ENCODE data around the gene PARD6B. TPM values are rescaled to one million over a fixed set of nuclear protein-coding genes. Genes with fewer than 3 reads are reported as not detected.
"Not testable (repeated sequence)": the region's sequence is repeated elsewhere in the genome, so short reads cannot be mapped to it uniquely, and the experiment has no call there.

PARD6B gene
- total RNA-seq, 1 donor from 2014 or later, result 0.97 TPM

DNA sequence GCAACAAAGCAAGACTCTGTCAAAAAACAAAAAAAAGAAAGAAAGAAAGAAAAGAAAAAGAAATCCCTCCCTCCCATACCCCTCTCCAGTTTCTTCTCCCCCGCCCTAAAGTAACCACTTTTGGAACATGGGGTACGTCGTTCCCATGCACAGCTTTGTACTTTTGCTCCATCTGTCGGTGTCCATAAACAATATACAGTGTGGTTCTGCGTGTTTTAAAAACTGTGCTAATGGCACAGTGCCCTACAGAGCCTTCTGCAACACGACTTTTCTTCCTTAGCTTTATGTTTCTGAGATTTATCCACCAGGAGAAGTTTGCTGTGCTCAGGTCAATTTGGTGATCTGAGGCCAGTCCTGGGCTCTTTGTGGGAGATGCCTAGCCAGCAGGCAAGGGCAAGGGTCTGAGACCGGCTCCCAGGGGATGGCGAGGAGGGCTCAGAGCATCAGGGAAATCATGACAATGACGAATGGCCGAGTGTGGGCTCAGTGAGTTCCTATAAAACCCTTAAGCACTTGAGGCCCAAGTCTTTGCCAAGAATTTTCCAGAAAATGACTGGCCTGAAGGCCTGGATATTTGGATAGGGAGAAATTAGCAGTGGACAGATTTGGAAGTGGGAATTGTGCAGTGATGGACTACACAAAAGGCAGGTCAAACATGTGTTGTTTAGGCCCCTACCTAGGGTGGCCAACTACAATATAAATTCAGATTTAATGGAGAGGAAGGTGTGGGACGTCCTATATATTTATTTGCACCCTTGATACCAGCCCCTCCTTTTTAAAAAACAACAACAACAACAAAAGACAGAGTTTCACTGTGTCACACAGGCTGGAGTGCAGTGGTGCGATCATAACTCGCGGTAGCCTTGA is 61.6 kb downstream of the PARD6B start:
- Mint-ChIP-seq H3K27ac (ENCODE audit: unreplicated experiment) (no peak overlapping the region), H3K4me3 (ENCODE audit: unreplicated experiment) (no peak overlapping the region), H3K9me3 (ENCODE audit: unreplicated experiment) (no peaks in the 10 kb centered on the region), H3K36me3 (ENCODE audit: unreplicated experiment) (no peaks in the 10 kb centered on the region), H3K27me3 (ENCODE audit: unreplicated experiment) (no peaks in the 10 kb centered on the region), H3K4me1 (ENCODE audit: unreplicated experiment) (peaks cover 16% of the 10 kb centered on the region)
- TF ChIP-seq, protein P1, sequence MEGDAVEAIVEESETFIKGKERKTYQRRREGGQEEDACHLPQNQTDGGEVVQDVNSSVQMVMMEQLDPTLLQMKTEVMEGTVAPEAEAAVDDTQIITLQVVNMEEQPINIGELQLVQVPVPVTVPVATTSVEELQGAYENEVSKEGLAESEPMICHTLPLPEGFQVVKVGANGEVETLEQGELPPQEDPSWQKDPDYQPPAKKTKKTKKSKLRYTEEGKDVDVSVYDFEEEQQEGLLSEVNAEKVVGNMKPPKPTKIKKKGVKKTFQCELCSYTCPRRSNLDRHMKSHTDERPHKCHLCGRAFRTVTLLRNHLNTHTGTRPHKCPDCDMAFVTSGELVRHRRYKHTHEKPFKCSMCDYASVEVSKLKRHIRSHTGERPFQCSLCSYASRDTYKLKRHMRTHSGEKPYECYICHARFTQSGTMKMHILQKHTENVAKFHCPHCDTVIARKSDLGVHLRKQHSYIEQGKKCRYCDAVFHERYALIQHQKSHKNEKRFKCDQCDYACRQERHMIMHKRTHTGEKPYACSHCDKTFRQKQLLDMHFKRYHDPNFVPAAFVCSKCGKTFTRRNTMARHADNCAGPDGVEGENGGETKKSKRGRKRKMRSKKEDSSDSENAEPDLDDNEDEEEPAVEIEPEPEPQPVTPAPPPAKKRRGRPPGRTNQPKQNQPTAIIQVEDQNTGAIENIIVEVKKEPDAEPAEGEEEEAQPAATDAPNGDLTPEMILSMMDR (IDR thresholded peaks at IDR 0.05), result no peak
- no peak for DNase-seq (ENCODE audit: extremely low spot score, unreplicated experiment)

GRCh38 chr20:50793575-50794016 is 62.2 kb downstream of the PARD6B start:
- peaks cover 16% of the 10 kb centered on the region for H3K4me1 Mint-ChIP-seq (ENCODE audit: unreplicated experiment)
- not testable (repeated sequence) for DNase-seq (ENCODE audit: extremely low spot score, unreplicated experiment); H3K27me3 Mint-ChIP-seq (ENCODE audit: unreplicated experiment); H3K27ac Mint-ChIP-seq (ENCODE audit: unreplicated experiment); H3K9me3 Mint-ChIP-seq (ENCODE audit: unreplicated experiment); H3K36me3 Mint-ChIP-seq (ENCODE audit: unreplicated experiment); H3K4me3 Mint-ChIP-seq (ENCODE audit: unreplicated experiment)
- TF ChIP-seq, protein P1 (IDR thresholded peaks at IDR 0.05), result peak; percentile 58

DNA sequence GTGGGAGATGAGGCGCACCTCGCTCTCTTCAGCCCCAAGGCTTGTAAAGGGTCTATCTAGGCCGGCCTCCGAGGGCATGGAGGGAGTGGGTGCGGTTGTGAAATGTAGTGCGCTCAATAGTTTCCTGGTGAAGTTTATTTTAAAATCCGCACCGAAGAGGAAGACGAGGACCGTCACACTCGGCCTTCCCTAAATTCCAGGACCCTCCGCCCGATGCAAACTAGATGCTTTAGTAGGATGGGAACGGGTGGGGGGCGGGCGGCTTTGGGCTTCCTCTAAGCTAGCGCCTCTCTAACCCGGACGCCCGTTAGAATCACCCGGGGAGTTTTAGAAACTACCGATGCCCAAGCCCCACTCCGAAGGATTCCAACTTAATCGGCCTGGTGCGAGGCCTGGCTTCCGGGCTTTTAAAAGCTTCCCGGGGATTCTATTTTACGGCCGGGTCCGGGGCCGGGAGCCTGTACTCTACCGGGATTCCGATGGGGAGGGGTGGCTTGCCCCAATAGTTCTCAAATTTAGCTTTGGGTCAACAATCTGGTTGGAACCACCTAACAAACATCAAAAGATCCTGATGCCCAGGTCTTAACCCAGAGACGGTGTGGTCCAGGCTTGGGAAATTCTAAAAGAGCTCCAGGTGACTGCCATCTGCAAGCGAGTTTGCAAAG is 62.9 kb downstream of the PARD6B start:
- Mint-ChIP-seq H3K27ac (ENCODE audit: unreplicated experiment) (no peak overlapping the region), H3K4me1 (ENCODE audit: unreplicated experiment) (peaks cover 16% of the 10 kb centered on the region), H3K4me3 (ENCODE audit: unreplicated experiment) (peak overlapping the region; percentile 58), H3K27me3 (ENCODE audit: unreplicated experiment) (no peaks in the 10 kb centered on the region), H3K9me3 (ENCODE audit: unreplicated experiment) (no peaks in the 10 kb centered on the region), H3K36me3 (ENCODE audit: unreplicated experiment) (no peaks in the 10 kb centered on the region)
- TF ChIP-seq, protein P1 (IDR thresholded peaks at IDR 0.05), result no peak
- no peak for DNase-seq (ENCODE audit: extremely low spot score, unreplicated experiment)

DNA sequence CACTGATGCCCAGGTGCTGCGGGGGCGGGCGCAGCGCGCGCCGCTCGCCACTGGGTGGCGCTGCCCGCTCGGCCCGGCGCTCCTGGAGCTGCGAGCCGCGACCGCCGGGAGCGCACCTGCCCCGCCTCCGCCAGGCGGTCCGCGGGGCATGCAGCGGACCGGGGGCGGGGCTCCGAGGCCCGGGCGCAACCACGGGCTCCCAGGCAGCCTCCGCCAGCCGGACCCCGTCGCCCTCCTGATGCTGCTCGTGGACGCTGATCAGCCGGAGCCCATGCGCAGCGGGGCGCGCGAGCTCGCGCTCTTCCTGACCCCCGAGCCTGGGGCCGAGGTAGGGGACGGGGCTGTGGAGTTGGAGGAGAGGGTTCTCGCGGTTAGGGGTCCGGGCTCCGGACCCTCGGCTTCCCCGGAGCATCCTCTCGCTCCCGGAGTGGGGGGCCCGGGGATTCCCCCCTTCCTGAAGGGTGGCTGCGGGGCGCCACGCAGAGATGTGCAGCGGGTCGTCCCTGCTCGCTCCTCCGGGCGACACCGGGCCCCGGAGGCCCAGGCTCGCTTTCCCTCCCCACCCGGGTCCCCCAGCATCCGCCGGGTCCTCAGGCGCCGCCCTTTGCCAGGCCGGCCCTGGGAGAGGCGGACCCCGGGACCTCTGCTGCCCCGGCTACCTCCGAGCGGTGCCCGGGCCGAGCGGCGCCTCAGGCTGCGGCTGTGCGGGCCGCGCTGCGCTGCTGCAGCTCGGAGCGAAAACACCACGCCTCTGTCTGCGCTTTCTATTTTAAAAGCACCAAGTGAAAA is 63.7 kb downstream of the PARD6B start, which contains the start of gene BCAS4:
BCAS4 (plus strand) TSS at position 216 of the 789 bp plus-strand sequence; CDS start at position 239, 23 bp downstream.
- Mint-ChIP-seq H3K27me3 (ENCODE audit: unreplicated experiment) (no peaks in the 10 kb centered on the region), H3K27ac (ENCODE audit: unreplicated experiment) (no peak within 1 kb of the TSS), H3K36me3 (ENCODE audit: unreplicated experiment) (no peaks in the 10 kb centered on the region), H3K4me3 (ENCODE audit: unreplicated experiment) (peak within 1 kb of the TSS; percentile 75), H3K9me3 (ENCODE audit: unreplicated experiment) (no peaks in the 10 kb centered on the region), H3K4me1 (ENCODE audit: unreplicated experiment) (peaks cover 16% of the 10 kb centered on the region)
- TF ChIP-seq, protein P1 (IDR thresholded peaks at IDR 0.05), result peak; percentile 87
- peak; percentile 94 for DNase-seq (ENCODE audit: extremely low spot score, unreplicated experiment)

Data from osteocyte (in vitro differentiated cells).